RPMI7951 (cell line): ENCODE data around the gene ZFP36L1. TPM values are rescaled to one million over a fixed set of nuclear protein-coding genes. Genes with fewer than 3 reads are reported as not detected.

Experiments
- DNase-seq: peaks from one replicate; pipeline ENCODE4 v3.0.0-alpha.2; 2012; ENCODE audit warnings: low read depth
- total RNA-seq: library from RNA; depleted of rRNA; stranded (reverse); fragments of >200 nt; shearing (Covaris generic); gene quantifications from 2 replicates; pipeline ENCODE4 v1.2.3, GENCODE V29; 2014

Gene ZFP36L1
- total RNA-seq, 1 experiment from 2014 or later: 85.8 TPM

GRCh38 chr14:68816183-68816942, 23.5 kb upstream of the ZFP36L1 start:
- DNase-seq: peak; percentile 94

DNA sequence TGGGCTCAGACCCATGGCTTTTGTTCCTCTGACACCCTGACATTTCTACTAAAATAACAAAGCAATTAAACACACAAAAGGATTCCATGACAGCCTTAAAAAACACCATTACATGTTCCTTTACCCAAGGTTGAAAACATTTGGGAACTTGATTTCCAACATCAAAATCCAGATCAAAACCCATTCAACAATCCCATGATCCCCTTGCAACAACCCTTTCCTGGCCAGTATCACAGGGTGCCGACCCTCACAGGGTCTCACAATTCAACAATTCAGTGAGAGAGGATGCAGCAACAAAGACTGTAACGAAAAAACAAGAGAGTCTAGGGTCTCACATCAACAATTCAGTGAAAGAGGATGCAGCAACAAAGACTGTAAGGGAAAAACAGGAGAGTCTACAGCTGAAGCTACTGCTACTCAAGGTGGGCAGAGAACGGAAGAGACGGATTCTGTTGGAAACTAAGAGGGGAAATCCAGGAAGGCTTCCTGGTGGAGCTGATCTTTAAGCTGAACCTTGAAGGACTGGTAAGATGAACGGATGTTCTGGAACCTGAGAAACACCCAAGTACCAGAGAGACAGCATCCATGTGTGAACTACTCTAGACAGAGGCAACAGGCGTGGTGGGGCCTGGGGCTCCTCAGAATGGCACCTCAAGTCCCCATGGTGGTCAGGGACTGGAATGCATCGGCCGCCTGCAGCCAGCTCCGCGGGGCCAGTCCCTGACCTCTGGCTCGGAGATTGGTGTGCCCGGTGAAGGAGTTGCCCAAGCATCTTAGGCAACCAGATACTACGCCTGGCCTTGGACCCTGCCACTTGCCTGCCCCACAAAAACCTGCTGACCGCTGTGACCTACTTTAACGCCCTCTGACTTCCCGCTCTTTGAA, 22.7 kb upstream of the ZFP36L1 start:
- no peak for DNase-seq

- peak; percentile 71 for DNase-seq
These were observed 21.9 kb upstream of the ZFP36L1 start for GRCh38 chr14:68814539-68815297.

DNA sequence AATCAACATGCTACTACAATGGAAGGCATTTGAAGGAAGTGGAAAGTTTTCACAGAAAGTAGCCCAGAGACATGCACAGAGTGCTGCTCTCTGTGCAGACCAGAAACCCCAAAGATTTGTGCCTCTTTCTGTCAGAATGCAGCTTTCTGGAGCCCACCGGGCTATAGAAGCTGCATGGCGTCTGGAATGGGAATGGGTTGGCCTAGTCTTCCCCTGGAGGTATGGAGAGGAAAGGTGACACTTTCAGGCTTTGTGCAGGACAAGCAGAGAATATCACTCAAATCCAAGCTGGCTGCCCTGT, 21.3 kb upstream of the ZFP36L1 start:
- no peak for DNase-seq

DNA sequence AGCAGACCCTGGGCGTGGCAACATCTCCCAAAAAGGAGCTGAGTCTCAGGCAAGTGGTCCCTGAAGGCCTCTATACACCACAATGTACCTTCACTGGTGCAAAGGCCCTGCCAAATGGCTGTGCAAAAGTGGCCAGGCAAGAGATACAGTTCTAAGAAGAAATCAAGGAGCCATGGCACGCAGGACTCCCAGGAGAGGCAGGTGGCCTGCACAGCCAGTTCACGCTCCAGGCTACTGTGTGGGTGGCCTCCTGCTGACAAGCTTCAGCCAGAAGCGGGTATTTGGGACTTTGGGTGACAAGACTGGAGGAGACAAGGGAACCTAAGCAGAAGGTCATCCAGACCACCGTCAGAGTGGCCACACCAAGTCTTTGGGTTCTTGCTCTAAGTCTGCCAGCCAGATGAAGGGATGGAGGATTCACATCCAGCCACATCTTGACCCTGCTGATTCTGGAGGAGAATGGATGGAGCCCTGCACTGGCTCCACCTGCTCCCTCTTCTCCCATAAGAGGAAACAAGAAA, 20.5 kb upstream of the ZFP36L1 start:
- no peak for DNase-seq

GRCh38 chr14:68811171-68811570, 18.3 kb upstream of the ZFP36L1 start:
- DNase-seq: no peak

GRCh38 chr14:68810173-68811153, 17.6 kb upstream of the ZFP36L1 start:
- DNase-seq: no peak

DNA sequence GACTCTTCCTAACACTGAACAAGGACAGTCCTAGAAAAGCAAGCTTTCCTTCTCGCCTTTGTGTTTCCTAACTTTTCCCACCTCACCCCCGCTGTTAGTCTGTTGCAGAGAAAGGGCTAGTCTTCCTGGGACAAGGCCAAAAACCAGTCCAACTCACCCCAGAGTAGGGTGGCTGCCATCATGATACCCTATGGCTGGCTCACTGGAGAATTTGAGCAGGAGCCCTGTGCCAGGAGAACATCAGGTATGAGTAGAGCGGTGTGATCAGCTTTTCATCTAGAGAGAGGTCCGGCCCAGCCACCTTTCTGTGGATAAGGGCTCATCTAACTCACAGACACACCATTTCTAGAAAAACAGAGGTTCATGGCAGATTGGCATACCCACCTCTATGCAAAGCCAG, 16.7 kb upstream of the ZFP36L1 start:
- DNase-seq: no peak

GRCh38 chr14:68808696-68809480, 16.0 kb upstream of the ZFP36L1 start:
- DNase-seq: no peak

DNA sequence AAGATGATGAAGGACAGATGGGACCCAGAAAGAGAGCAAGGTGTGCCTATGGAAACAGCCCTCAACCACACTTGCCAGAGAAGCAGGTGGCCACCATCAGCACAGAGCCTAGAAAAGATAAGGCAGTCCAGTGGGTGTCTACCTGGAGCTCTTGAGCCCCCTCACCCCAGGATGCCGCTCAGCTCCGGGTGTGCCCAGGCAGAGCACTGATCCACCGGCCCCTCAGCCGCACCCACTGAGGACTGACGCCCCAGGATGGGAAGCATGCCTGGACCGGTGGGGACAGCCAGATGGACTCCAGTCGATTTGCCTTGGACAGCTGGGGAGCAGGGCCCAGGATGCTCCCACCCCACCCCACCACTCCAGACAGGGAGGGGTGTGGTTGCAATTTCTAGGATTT, 15.1 kb upstream of the ZFP36L1 start:
- DNase-seq: no peak

GRCh38 chr14:68807148-68807600, 14.3 kb upstream of the ZFP36L1 start:
- DNase-seq: peak; percentile 91

- no peak for DNase-seq
These were observed 13.8 kb upstream of the ZFP36L1 start for GRCh38 chr14:68806526-68807147.

DNA sequence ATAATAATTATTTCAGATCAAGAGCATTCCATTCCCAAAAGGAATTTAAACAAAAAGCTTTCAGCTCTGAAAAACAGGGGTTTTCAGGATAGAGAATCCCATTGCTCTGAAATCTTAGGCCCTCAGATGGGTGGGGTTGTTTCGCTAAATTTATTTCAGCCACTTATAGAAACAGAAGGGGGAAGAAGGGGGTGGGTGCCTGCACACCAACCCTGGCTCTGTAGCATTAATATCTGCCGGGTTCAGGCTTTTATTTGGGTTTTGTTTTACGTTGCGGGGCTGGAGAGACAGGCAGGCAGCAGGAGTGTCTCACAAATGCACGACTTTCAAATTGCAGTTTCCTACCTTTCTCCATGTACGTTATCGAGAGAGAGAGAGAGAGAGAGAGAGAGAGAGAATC, 12.5 kb upstream of the ZFP36L1 start:
- no peak for DNase-seq

- DNase-seq: no peak
These were observed 8.8 kb upstream of the ZFP36L1 start for GRCh38 chr14:68801631-68802030.

- peak; percentile 47 for DNase-seq
These were observed 8.1 kb upstream of the ZFP36L1 start for GRCh38 chr14:68800953-68801352.

DNA sequence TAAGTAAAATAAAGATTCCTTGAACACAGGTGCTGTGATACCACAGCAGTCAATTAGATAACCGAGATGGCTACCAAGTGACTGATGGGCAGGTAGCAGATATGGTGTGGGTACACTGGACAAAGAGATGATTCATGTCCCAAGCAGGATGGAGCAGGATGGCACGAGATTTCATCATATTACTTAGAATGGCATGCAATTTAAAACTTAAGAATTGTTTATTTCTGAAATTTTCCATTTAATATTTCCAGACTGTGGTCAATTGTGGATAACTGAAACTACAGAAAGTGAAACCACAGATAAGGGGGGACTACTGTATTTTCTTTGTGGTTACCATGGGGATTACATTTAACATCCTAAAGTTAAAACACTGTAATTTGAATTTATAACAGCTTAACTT, 7.5 kb upstream of the ZFP36L1 start:
- no peak for DNase-seq

- no peak for DNase-seq
These were observed 5.8 kb upstream of the ZFP36L1 start for GRCh38 chr14:68798621-68799020.

- DNase-seq: peak; percentile 42
These were observed 4.3 kb upstream of the ZFP36L1 start for GRCh38 chr14:68797121-68797670.

DNA sequence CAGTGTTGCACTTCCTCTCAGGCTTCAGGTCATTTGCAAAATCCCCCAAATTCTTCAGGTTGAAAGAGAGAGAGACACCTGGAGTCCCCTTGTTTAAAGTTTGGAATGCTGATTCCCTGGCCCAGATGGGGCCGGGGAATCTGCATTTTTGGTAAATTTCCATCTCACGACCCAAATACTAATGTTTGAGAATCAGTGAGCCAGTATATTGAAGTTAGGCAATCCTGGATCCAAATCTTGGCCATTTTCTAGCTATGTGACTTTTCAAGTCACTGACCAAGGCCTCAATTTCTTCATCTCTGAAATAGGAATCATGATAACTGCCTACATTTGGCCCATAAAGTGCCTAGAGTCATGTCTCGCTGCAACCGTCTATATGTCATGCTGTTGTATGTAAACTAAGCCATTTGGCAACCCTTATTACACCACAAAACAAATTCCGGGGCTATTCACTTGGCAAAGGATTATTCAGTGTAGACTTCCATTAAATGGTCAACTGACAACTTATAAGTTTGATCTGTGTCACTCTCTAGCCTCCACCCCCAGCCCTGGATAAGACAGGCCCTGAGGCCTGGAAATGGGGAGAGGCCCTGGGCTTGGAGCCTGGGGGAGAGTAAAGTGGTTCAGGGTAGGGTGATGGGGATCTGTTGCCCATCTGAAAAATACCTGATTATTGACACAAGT, 3.7 kb upstream of the ZFP36L1 start:
- DNase-seq: peak; percentile 37
